Measurements from ENCODE around the gene CDH8.

CDH8 gene

GRCh38 chr16:62046801-62047200 is 10.6 kb upstream of the CDH8 start:
- Mint-ChIP-seq H3K4me3 (no peak overlapping the region), H3K27me3 (ENCODE audit: low read depth) (no peaks in the 10 kb centered on the region), H3K9me3 (peaks cover 12% of the 10 kb centered on the region), H3K27ac (no peak overlapping the region), H3K36me3 (ENCODE audit: low read depth) (no peaks in the 10 kb centered on the region), H3K4me1 (ENCODE audit: low read depth) (no peaks in the 10 kb centered on the region)

DNA sequence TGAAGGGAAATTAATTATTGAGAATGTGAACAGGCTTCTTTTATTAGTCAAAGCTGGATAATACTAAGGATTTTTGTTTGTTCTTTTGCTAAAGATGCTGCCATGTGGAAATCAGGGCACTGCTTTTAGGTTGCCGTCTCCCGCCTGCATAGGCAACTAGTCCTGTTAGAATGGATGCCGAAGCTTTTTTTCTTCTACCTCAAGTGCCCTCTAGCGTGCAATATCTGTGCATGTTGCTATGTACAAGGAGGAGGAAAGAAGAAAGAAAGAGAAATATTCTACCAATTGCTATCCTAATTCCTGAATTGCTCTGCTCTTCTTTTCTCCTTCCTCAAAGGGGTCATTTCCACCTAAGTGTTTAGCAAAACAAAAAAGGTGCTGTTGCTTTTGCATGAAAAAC is 5.2 kb upstream of the CDH8 start:
- Mint-ChIP-seq H3K4me3 (no peak overlapping the region), H3K9me3 (no peaks in the 10 kb centered on the region), H3K27me3 (ENCODE audit: low read depth) (peaks cover 5% of the 10 kb centered on the region), H3K27ac (no peak overlapping the region), H3K36me3 (ENCODE audit: low read depth) (no peaks in the 10 kb centered on the region), H3K4me1 (ENCODE audit: low read depth) (no peaks in the 10 kb centered on the region)

DNA sequence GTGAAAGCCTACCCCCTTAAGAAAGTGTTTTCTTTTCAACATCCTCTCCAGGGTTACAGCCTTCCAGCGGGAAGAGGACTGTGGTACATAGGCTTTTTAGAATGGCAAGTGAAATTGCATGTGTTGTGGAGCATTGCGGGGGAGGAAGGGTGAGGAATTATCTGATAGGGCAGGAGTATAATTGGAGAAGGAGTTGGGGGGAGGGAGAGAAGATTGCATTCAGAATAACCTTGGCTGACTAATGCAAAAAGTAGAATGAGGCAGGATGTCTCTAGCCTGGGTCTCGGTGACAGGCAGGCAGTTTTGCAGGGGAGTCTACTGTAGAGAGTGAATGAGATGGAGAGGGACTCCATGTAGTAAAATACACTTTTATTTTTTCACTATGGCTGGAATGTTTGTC is 2.4 kb upstream of the CDH8 start:
- H3K27ac Mint-ChIP-seq = no peak overlapping the region
- peaks cover 16% of the 10 kb centered on the region for H3K27me3 Mint-ChIP-seq (ENCODE audit: low read depth)
- no peaks in the 10 kb centered on the region for H3K36me3 Mint-ChIP-seq (ENCODE audit: low read depth)
- H3K9me3 Mint-ChIP-seq = no peaks in the 10 kb centered on the region
- H3K4me1 Mint-ChIP-seq (ENCODE audit: low read depth) = no peaks in the 10 kb centered on the region
- H3K4me3 Mint-ChIP-seq = no peak overlapping the region

DNA sequence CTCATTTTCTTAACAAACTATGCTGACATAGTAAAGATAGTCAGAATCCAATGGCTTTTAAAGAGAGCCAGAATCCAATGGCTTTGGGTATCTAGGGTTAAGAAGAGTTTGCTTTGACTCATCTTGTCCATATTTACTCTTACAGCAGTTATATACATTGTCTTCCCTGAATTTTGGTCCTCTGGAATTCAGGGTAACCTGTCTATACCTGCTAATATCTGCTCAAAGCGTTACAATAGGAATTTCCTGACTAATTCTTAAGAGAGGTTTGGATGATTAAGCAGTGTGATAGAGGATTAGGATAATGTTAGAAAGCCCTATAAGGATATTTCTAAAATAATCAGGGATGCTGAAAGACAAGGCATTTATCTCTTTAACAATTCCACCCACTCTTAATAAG is 2.0 kb upstream of the CDH8 start:
- Mint-ChIP-seq H3K27me3 (ENCODE audit: low read depth) (peaks cover 20% of the 10 kb centered on the region), H3K4me1 (ENCODE audit: low read depth) (no peaks in the 10 kb centered on the region), H3K36me3 (ENCODE audit: low read depth) (no peaks in the 10 kb centered on the region), H3K4me3 (no peak overlapping the region), H3K9me3 (no peaks in the 10 kb centered on the region), H3K27ac (no peak overlapping the region)

DNA sequence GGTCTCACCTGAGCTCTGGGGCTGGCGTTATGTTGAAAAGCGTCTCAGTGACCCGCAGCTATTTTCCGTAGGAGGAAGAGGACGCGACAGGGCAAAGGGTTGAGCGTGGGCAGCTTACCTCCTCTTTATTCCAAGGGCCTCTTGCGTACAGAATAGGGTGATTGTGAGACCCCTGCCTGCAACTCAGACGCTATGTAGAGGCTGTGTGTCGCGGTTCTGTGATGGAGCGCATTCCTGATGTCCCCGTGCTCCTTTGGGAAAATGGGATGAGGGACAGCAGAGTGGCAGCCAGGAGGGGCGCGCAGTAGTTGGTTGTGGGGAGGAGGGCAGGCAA is 531 bp upstream of the CDH8 start:
- H3K27me3 Mint-ChIP-seq (ENCODE audit: low read depth) = peaks cover 23% of the 10 kb centered on the region
- H3K27ac Mint-ChIP-seq = no peak overlapping the region
- no peak overlapping the region for H3K4me3 Mint-ChIP-seq
- H3K4me1 Mint-ChIP-seq (ENCODE audit: low read depth) = no peaks in the 10 kb centered on the region
- no peaks in the 10 kb centered on the region for H3K9me3 Mint-ChIP-seq
- no peaks in the 10 kb centered on the region for H3K36me3 Mint-ChIP-seq (ENCODE audit: low read depth)

DNA sequence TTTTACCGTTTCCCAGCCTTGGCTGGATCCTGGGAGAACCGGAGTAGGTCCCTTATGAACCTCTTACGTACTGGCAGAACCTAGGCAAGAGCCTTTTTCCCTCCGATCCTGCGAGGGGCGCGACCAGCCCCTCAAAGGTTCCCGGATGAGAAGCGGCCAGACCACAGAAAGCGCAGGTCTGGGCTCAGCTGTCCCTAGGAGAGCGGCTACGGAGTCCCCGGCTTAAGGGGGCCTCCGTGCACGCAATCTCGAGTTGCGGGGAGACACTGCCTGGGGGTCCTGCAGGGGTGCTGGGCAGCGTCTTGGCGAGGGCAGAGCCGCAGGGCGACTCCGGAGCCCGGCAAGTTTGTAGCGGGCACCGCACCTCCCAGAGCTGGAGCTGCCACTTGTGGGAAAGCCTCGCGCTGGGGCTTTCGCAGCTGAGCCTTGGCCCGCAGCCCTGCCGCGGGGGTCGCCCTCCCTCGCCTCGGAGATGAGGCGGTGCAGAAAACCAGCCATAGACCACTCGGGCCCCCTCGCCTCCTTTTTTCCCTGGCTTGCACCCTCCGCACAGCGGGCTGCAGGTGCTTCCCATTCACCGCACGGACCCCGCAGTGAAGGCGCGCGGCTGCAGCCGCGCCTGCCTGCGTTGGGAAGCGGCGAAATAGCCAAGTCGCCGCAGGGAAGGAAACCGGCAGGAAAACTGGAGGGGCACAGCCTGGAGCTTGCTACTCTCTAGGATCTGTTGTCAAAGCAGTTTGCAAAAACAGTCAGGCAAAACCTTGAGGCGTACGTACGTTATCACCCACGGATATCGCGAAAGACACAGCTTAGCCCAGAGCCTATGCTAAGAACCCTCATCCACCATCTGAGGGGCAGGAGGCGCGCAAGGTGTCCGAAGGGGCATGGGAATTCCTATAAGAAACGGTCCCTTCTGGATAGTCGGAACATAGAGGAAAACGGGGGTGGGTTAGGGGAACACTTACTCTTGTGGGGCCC is 834 bp downstream of the CDH8 start:
- Mint-ChIP-seq H3K27ac (no peak overlapping the region), H3K4me1 (ENCODE audit: low read depth) (no peaks in the 10 kb centered on the region), H3K36me3 (ENCODE audit: low read depth) (no peaks in the 10 kb centered on the region), H3K27me3 (ENCODE audit: low read depth) (peaks cover 23% of the 10 kb centered on the region), H3K4me3 (no peak overlapping the region), H3K9me3 (no peaks in the 10 kb centered on the region)

- Mint-ChIP-seq H3K27ac (no peak overlapping the region), H3K4me3 (no peak overlapping the region), H3K36me3 (ENCODE audit: low read depth) (no peaks in the 10 kb centered on the region), H3K9me3 (peaks cover under 1% of the 10 kb centered on the region), H3K4me1 (ENCODE audit: low read depth) (no peaks in the 10 kb centered on the region), H3K27me3 (ENCODE audit: low read depth) (peaks cover 23% of the 10 kb centered on the region)
Measured at GRCh38 chr16:62034231-62035114, 1.8 kb downstream of the CDH8 start.

DNA sequence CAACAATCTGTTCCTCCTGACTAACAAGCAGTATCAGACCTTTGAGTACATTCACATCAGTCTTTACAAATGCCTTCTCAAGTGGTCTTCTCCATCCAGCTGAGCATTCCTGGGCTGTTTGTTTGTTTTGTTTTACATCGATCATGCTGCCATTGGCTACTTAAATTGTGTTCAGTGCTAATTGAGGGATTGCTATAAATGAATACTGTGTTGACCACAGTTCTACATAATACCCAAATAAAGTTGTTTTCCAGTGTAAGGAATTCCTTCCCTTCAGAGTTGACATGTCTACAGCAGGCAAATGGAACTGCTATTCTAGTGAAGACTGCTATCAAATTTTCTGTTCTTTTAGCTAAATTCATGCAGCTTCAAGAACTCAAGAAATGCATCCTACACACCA is 3.2 kb downstream of the CDH8 start:
- Mint-ChIP-seq H3K27me3 (ENCODE audit: low read depth) (peaks cover 23% of the 10 kb centered on the region), H3K4me3 (no peak overlapping the region), H3K36me3 (ENCODE audit: low read depth) (no peaks in the 10 kb centered on the region), H3K9me3 (peaks cover 10% of the 10 kb centered on the region), H3K4me1 (ENCODE audit: low read depth) (no peaks in the 10 kb centered on the region), H3K27ac (no peak overlapping the region)

- Mint-ChIP-seq H3K36me3 (ENCODE audit: low read depth) (no peaks in the 10 kb centered on the region), H3K4me3 (no peak overlapping the region), H3K27me3 (ENCODE audit: low read depth) (peaks cover 16% of the 10 kb centered on the region), H3K4me1 (ENCODE audit: low read depth) (no peaks in the 10 kb centered on the region), H3K27ac (no peak overlapping the region), H3K9me3 (peaks cover 10% of the 10 kb centered on the region)
Measured at GRCh38 chr16:62029947-62030346, 6.3 kb downstream of the CDH8 start.

DNA sequence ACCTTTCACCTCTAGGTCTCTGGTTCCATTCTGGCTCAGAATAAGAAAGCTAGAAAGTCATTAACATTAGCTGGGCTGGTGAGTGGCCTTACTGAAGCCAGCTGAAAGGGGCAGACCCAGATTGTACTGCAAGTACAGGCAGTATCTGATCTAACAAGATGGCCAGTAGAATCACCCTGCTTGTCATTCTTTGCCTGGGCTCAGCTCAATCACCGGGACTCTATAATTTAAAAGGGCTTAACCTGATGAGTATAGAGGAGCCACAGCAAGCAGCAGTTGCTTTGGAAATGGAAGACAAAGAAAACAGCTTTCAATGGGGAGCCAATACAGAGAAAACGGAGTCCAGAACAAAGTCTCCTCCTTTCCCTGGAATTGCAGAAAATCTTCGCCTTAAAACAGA is 13.6 kb downstream of the CDH8 start:
- H3K27ac Mint-ChIP-seq = no peak overlapping the region
- no peaks in the 10 kb centered on the region for H3K4me1 Mint-ChIP-seq (ENCODE audit: low read depth)
- H3K9me3 Mint-ChIP-seq = no peaks in the 10 kb centered on the region
- no peak overlapping the region for H3K4me3 Mint-ChIP-seq
- H3K36me3 Mint-ChIP-seq (ENCODE audit: low read depth) = no peaks in the 10 kb centered on the region
- no peaks in the 10 kb centered on the region for H3K27me3 Mint-ChIP-seq (ENCODE audit: low read depth)

- H3K4me1 Mint-ChIP-seq (ENCODE audit: low read depth) = no peaks in the 10 kb centered on the region
- no peaks in the 10 kb centered on the region for H3K27me3 Mint-ChIP-seq (ENCODE audit: low read depth)
- no peaks in the 10 kb centered on the region for H3K36me3 Mint-ChIP-seq (ENCODE audit: low read depth)
- H3K9me3 Mint-ChIP-seq = no peaks in the 10 kb centered on the region
- no peak overlapping the region for H3K27ac Mint-ChIP-seq
- H3K4me3 Mint-ChIP-seq = no peak overlapping the region
Measured at GRCh38 chr16:62021161-62021581, 15.1 kb downstream of the CDH8 start.

- no peak overlapping the region for H3K4me3 Mint-ChIP-seq
- H3K4me1 Mint-ChIP-seq (ENCODE audit: low read depth) = no peaks in the 10 kb centered on the region
- no peak overlapping the region for H3K27ac Mint-ChIP-seq
- H3K36me3 Mint-ChIP-seq (ENCODE audit: low read depth) = no peaks in the 10 kb centered on the region
- no peaks in the 10 kb centered on the region for H3K27me3 Mint-ChIP-seq (ENCODE audit: low read depth)
- no peaks in the 10 kb centered on the region for H3K9me3 Mint-ChIP-seq
Measured at GRCh38 chr16:62020681-62021080, 15.6 kb downstream of the CDH8 start.

GRCh38 chr16:62019851-62020250 is 16.4 kb downstream of the CDH8 start:
- Mint-ChIP-seq H3K4me3 (no peak overlapping the region), H3K36me3 (ENCODE audit: low read depth) (no peaks in the 10 kb centered on the region), H3K27ac (no peak overlapping the region), H3K27me3 (ENCODE audit: low read depth) (no peaks in the 10 kb centered on the region), H3K9me3 (no peaks in the 10 kb centered on the region), H3K4me1 (ENCODE audit: low read depth) (no peaks in the 10 kb centered on the region)

DNA sequence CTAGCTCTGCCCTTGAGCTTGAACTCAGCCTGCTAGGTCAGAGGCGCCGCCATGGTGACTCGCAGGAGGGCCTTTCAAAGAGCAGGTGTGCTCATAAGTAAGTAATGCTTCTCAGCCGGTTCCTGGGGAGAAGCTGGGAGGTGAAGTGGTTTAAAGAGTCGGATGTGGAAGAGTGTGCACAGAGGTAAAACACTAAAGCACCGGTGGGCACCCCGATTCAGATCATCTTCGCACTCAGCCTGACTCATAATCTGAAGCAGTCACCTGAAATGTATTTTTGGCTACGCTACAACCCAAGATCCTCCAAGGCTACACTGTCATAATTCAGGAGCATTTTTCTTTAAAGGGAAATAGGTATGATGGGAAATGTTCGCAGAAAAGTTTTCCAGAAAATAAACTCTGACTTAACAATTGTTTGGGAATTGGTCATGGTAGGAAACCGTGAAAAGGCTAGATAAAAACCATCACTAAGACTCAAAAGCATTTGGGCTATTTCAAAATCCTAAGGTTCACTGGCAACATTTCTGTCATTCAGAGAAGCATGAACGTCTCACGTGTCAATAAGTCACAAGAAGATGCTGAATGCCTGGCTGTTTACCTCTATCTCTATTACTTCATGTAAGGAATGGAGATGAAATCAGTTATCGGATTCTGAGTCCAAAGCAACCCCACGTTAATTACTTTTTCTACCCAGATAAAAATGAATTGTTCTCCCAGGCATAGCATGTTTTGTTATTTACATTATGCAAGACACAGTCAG is 17.8 kb downstream of the CDH8 start:
- Mint-ChIP-seq H3K9me3 (peaks cover 5% of the 10 kb centered on the region), H3K27ac (no peak overlapping the region), H3K4me3 (no peak overlapping the region), H3K27me3 (ENCODE audit: low read depth) (no peaks in the 10 kb centered on the region), H3K4me1 (ENCODE audit: low read depth) (no peaks in the 10 kb centered on the region), H3K36me3 (ENCODE audit: low read depth) (no peaks in the 10 kb centered on the region)
